SIG-M5 treated with dmso at 0.1 percent for 504 hours (cell line): ENCODE results near the gene CNTN1.

Experiments
- DNase-seq: peaks from one replicate; lab custom pipeline; 2025; ENCODE audit not compliant: unreplicated experiment; lab: John Stamatoyannopoulos, UW

Gene CNTN1

GRCh38 chr12:41100572-41100971, 408.3 kb downstream of the CNTN1 start:
- no peak for DNase-seq

- no peak for DNase-seq
Observed at GRCh38 chr12:41101806-41102205, 409.6 kb downstream of the CNTN1 start.

- no peak for DNase-seq
Observed at GRCh38 chr12:41103614-41104013, 411.4 kb downstream of the CNTN1 start.

GRCh38 chr12:41106315-41106714, 414.1 kb downstream of the CNTN1 start:
- DNase-seq: no peak

- no peak for DNase-seq
Observed at GRCh38 chr12:41108032-41108431, 415.8 kb downstream of the CNTN1 start.

GRCh38 chr12:41112903-41113302, 420.7 kb downstream of the CNTN1 start:
- no peak for DNase-seq

- no peak for DNase-seq
Observed at GRCh38 chr12:41120211-41120610, 428.0 kb downstream of the CNTN1 start.

- no peak for DNase-seq
Observed at GRCh38 chr12:41121374-41121773, 429.1 kb downstream of the CNTN1 start.
